Measurements from ENCODE around the gene SHISAL1.

Gene SHISAL1

DNA sequence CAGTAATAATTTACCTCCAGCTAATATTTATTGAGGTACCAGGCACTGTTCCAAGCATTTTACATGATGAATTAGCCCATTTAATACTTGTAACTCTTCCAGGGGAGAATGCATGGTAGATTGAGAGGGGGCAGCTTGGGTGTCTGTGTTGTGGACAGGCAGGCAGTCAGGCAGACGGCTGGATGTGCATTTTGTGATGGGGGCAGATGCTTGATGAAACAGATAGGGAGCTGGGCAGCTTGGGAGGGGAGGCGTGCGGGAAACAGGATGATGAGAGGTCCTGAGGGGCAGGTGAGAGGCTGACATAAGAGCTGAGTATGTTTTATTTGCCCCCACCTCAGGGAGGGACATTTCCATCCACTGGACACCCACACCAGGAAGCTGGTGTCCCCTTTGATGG lies 33.1 kb upstream of the SHISAL1 start:
- no peak for TF ChIP-seq CTCF (conservative IDR thresholded peaks at IDR 0.05; ENCODE audit: control insufficient read depth, insufficient read depth, low read depth, low read length)
- no peak for DNase-seq (ENCODE audit: low read depth)
- no peak overlapping the region for H3K4me3 ChIP-seq (ENCODE audit: control insufficient read depth, low read depth, low read length)

GRCh38 chr22:44344407-44344806 lies 31.7 kb upstream of the SHISAL1 start:
- no peak for TF ChIP-seq CTCF (conservative IDR thresholded peaks at IDR 0.05; ENCODE audit: control insufficient read depth, insufficient read depth, low read depth, low read length)

DNA sequence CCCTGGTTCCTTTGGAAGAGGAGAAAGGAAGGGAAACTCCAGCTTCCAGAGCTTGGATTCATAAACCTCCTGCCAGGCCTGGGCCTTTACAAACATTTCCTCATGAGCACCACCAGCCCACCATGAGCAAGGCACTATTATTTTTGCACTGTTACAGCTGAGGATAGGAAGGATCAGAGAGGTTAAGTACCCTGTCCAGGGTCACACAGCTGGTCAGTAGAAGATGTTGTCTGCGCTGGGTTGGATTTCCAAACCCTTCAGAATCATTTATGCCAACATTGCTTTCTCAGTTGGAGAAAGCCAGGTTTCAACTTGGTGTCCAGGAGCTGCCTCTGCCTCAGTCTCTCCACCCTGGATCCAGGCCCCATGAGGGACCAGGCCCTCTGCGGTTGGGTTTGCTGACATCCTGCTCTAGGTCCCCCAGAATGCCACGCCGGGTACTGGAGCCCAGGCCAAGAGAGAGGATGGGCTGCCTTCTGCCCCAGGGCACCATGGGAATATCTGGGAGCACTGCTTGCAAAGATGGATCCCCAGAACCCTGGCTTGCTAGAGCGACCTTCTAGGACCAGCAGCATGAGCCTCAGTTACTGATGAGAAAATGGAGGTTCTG lies 29.7 kb upstream of the SHISAL1 start:
- no peak overlapping the region for H3K4me3 ChIP-seq (ENCODE audit: control insufficient read depth, low read depth, low read length)
- no peak for TF ChIP-seq CTCF (conservative IDR thresholded peaks at IDR 0.05; ENCODE audit: control insufficient read depth, insufficient read depth, low read depth, low read length)
- DNase-seq (ENCODE audit: low read depth): no peak

More at GRCh38 chr22:44344407-44344806, 31.7 kb upstream of the SHISAL1 start:
- DNase-seq (ENCODE audit: low read depth): no peak
- no peak overlapping the region for H3K4me3 ChIP-seq (ENCODE audit: control insufficient read depth, low read depth, low read length)

DNA sequence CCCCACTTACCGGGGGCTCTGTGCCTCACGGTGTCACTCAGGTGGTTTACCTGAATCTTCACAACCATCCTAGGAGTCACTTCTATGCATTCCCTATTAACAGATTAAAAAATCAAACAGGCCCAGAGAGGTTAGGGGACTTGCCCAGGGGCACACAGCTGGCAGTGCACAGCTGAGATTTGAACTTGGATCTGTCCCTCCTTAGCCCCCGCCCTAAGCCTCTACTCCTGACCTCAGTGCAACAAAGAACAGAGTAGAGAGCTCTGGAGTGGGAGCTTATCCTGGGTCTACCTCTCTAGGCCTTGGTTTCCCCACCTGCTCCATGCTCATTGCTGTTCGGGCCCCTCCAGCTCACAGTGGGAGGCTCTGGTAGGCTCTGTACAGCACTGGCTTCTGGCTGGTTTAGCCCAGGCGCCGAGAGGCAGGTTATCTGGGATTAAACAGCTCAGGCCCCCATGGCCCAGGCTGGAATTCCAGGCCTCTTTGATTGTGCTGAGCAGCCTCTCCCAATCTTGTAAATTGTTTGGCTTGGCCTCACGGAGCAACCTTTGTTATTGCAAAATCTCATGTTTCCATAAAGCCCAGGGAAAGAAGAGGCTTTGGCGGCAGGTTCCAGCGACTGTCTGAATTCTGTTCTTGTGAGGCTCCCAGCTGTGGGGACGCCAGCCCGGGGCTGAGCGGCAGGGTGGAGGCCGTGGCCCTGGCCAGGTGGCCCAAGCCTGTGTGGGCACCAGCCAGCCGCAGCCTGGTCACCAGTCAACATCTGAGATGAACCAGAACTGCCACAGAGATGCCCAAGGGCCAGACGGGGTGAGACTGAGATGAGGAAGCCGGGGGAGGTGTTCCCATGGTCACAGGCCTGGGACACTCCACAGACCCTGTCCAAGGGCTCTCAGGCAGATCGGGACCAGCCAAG lies 28.9 kb upstream of the SHISAL1 start:
- DNase-seq (ENCODE audit: low read depth): no peak
- H3K4me3 ChIP-seq (ENCODE audit: control insufficient read depth, low read depth, low read length): no peak overlapping the region
- no peak for TF ChIP-seq CTCF (conservative IDR thresholded peaks at IDR 0.05; ENCODE audit: control insufficient read depth, insufficient read depth, low read depth, low read length)

DNA sequence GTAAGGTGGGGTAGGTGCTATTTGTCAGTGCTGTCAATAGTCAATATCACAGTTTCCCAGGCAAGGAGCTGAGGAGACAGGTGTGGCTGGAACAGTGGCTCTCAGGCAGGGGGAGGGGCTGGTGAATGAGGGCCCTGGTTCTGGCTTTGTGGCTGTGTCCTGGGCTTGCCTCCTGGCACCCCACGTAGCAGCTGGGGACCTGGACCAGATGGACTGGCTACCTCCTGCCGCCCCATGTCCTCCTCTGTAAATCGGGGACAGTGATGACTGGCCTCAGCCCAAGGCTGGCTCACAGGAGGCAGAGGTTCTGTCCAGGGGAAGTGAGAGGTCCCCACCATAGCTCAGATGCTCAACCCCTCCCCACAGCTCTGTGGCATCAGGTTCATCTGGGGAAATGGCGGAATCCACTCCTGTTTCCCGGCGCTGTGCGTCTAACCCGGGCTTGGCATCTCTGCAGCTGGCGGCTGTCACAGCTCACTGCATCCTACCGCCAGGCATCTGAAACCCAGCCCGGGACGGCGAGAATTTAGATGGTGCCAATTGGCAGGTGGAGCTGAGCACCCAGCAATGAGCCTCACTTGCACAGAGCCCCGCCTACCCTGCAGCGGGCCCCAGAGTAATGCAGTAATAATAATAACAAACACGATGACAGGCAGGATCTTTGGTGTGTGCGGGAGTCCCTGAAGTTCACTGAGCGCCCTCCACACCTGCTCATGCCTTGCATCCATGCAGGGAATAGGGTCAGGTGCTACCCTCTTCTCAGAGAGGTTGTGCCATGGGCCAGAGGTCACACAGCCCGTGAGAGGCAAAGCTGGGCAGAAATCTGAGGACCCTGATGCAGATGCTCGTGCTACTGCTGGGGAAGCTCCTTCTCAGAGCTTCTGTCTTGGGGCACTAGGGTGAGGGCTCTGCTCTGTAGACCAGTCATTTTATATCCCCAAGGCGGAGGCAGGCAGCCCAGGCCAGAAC lies 27.8 kb upstream of the SHISAL1 start:
- no peak for TF ChIP-seq CTCF (conservative IDR thresholded peaks at IDR 0.05; ENCODE audit: control insufficient read depth, insufficient read depth, low read depth, low read length)
- no peak for DNase-seq (ENCODE audit: low read depth)
- H3K4me3 ChIP-seq (ENCODE audit: control insufficient read depth, low read depth, low read length): no peak overlapping the region

- TF ChIP-seq CTCF (conservative IDR thresholded peaks at IDR 0.05; ENCODE audit: control insufficient read depth, insufficient read depth, low read depth, low read length): no peak
- no peak for DNase-seq (ENCODE audit: low read depth)
- no peak overlapping the region for H3K4me3 ChIP-seq (ENCODE audit: control insufficient read depth, low read depth, low read length)
These were observed 26.2 kb upstream of the SHISAL1 start for GRCh38 chr22:44338906-44339305.
